Astrocyte of the spinal cord (primary cell): Measurements from ENCODE around the gene SHC4.
A peak's percentile ranks its signal among the peaks of the same experiment; 100 is the strongest.

Source experiments
- DNase-seq: peaks from one replicate; pipeline ENCODE4 v3.0.0; 2011; ENCODE audit warnings: low read depth, low spot score
- H3K4me3 ChIP-seq: 2 replicates; pipeline ENCODE4 v1.5.1; 2011; ENCODE audit warnings: low read depth, mild to moderate bottlenecking, low read length, moderate library complexity
- CTCF ChIP-seq: IDR thresholded peaks from 2 replicates; pipeline ENCODE4 v1.5.1; 2012; ENCODE audit warnings: low read depth, mild to moderate bottlenecking, low read length, inconsistent platforms
- in situ Hi-C: cut with HindIII; loops from 2 replicates; pipeline ENCODE4 v1.10.0; 2017; ENCODE audit warnings: low sequenced_read_pairs

The SHC4 gene

GRCh38 chr15:48904758-48905157 is 59.0 kb downstream of the SHC4 start:
- no peak for DNase-seq
- in situ Hi-C loops: no loop called here
- TF ChIP-seq CTCF: no peak
- H3K4me3 ChIP-seq: no peak overlapping the region

- in situ Hi-C loops: no loop called here
- H3K4me3 ChIP-seq: no peak overlapping the region
- no peak for TF ChIP-seq CTCF
- no peak for DNase-seq
Measured at GRCh38 chr15:48899793-48900192, 63.9 kb downstream of the SHC4 start.

GRCh38 chr15:48898446-48898845 is 65.3 kb downstream of the SHC4 start:
- no peak overlapping the region for H3K4me3 ChIP-seq
- no peak for TF ChIP-seq CTCF
- no peak for DNase-seq
- in situ Hi-C loops: no loop called here

GRCh38 chr15:48898032-48898431 is 65.7 kb downstream of the SHC4 start:
- no peak overlapping the region for H3K4me3 ChIP-seq
- no peak for TF ChIP-seq CTCF
- in situ Hi-C loops: no loop called here
- no peak for DNase-seq

GRCh38 chr15:48896869-48897814 is 66.6 kb downstream of the SHC4 start:
- in situ Hi-C loops: no loop called here
- peak overlapping the region; percentile 22 for H3K4me3 ChIP-seq

GRCh38 chr15:48893311-48893710 is 70.4 kb downstream of the SHC4 start:
- no peak for DNase-seq
- in situ Hi-C loops: no loop called here
- no peak overlapping the region for H3K4me3 ChIP-seq
- TF ChIP-seq CTCF: no peak

More at GRCh38 chr15:48896869-48897814, 66.6 kb downstream of the SHC4 start:
- peak; percentile 83 for DNase-seq
- no peak for TF ChIP-seq CTCF
